HK-2 (cell line): ENCODE measurements around the gene PTPRU.

Experiments
- DNase-seq: peaks from one replicate; pipeline ENCODE4 v3.0.0-alpha.2; 2018; ENCODE audit not compliant: unreplicated experiment

PTPRU gene

DNA sequence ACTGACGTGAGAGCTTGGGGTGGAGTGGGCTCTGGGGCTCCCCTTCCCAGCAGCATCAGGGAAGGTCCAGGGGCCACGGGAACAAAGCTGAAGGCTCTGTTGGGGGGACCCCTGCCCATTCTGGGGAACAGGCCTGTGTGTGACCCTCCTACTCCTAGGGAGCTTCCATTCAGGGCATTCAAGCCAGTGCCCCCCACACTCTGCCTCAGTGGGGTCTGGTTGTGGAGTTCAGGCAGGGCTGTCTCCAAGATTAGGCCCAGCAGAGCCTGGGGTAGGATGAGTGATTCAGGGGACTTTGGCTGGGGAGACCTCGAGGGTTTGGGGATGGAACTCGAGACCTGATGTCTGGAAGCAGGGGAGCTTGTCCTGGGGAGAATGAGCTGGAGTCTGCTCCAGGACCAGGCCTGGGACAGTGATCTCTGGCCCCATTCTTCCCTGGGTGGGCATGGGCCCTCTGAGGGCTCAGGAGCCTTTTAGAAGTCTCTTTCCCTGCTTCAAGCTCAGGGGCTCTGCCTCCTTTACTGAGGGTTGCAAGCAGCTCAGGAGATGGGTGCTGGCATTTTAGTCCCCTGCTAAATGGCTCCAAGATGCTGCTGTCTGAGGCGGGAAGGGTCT, 81.7 kb downstream of the PTPRU start:
- no peak for DNase-seq

DNA sequence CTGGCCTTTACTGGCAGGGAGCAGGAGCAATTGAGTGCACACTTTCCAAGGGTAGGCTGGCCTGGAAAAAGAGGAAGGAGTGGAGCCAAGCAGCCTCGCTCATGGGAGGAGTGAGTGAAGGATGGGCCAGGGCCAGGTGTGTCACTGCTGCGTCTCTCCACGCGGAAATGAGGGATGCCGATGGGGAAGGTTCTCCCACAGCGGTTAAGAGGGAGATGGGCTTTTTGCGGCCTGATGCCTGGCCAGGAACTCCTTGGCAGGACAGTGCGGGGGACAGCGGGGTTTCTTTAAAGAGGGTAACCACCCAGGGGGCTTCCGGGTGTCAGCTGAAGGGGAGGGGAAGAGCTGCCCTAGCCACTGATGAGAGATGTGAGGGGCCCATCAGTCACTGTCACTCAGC, 82.4 kb downstream of the PTPRU start:
- no peak for DNase-seq

DNA sequence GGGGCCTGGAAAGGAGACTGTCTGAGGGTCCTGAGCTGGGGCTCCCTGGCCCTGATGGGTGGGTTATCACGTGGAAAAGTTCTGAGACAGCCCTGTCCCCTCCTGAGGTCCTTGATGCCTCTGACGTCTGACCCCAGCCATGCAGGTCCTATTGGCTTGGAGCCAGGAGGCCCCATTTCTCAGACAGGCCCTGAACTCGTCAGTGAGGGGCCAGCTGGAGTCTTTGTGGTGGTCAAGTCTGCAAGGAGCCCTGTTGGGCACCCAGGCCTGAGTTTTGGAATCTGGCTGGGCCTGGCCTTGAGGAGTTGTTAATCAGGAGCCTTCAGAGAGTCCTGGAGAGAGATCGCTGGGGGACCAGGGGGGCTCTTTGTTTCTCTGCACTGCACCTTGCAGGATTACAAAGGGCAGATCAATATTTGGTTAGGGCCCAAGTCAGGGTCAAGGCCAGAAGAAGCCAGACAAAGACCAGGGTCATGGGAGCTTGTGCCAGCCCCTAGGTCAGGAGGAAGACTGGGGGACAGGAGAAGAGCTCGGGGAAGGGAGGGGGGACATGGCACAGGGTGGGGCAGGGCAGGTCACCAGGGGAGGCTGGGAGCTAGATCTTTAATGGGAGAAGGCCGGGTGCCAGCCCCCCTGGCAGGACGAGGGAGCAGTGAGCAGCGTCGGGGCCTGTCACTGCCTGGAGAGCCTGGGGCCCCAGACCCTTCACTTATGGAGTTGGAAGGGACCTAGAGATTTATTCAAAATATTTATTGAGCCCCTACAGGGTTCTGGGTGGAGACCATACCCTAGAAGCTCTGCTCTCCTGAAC, 83.2 kb downstream of the PTPRU start:
- no peak for DNase-seq

DNA sequence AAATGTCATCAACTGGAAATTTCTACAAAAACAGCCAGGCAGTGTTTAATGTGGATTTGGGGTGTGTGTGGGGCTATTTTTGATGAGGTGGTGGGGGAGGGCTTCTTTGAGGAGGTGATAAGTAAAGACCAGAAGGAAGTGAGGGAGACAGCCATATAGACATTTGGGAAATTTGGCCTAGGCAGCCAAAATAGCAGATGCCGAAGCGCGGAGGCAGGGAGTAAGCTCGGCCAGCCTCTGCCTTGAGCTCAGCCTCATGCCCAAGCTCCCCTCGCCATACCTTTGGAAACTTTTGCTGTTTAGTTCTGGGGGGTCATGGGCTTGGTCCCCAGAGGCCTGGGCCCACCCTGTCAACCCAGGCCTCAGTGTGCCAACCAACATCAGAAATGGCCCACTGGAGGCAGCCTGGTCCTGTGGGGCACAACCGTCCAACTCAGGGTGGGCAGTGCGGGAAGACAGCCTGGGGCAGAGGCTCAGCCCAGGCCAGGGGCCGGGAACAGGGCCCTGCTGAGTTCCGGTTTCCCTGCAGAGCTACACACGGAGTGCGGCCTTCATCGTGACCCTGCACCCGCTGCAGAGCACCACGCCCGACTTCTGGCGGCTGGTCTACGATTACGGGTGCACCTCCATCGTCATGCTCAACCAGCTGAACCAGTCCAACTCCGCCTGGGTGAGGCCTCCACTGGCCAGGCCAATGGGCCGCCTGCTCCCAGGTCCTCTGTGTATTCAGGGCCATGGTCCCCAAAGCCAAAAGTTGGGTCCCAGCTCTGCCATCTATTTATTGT, 84.0 kb downstream of the PTPRU start:
- no peak for DNase-seq

DNA sequence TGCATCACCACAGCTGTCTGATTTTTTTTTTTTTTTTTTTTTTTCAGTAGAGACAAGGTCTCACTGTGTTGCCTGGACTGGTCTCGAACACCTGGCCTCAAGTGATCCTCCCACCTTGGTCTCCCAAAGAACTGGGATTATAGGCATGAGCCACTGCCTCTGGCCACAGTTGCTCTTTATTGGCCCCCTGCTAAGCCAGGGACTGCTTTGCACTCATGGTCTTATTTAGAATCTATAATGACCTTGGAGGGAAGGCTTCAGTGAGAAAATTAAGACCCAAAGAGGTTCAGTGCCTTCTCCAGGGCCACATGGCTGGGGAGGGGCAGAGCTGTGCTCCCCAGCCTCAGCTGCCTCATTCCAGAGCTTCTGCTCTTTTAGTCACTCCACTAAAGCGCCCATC, 84.9 kb downstream of the PTPRU start:
- DNase-seq = no peak

DNA sequence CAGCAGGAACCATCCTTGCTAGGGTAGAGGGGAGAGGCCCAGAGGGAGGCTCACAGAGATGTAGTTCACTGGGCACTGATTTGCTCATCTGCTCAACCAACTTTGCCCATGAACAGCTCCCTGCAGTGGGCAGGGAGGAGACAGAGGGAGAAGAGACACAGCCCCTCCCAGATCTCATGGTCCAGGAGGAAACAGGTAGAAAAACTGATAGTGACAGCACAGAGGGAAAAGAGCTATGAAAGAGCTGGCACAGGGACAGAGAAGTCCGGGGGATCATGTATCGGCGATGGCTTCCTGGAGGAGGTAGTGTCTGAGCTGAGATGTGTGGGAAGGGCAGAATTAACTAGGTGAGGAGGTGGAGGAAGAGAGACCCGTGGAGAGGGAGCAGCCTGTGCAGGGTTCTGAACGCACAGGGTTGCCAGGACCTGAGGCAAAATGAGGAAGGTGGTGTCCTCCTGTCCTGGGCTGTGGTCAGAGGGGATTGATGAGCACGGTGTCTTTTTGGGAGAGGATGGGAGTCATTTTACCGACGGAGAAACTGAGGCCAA, 85.9 kb downstream of the PTPRU start:
- DNase-seq = no peak

DNA sequence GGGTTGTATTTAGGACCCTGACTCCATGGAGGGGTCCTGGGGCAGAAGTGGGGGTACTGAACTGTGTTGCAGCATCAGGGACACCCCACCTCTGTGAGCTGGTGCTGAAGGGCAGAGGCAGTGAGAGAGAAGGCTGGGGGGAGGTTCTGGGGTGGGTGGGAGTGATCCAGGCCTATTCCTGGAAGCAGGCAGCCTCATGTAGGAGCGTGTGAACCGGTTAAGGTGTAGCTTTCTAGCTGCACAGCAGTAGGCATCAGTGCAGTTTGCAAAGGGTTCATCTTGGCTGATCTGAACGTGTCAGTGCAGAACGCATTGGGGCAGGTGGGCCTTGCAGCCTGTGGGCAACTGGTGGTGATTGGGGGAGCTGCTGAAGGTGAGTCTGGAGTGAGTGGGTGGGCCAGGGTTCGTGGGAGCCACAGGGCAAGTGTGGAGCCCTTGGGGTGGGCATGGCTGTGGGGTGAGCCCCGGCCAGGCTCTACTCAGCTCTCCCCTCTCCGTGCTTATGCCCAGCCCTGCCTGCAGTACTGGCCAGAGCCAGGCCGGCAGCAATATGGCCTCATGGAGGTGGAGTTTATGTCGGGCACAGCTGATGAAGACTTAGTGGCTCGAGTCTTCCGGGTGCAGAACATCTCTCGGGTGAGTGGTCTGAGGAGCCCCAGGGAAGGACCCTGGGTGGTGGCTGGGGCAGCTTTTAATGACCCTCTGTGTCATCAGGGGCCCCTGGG, 86.7 kb downstream of the PTPRU start:
- no peak for DNase-seq

DNA sequence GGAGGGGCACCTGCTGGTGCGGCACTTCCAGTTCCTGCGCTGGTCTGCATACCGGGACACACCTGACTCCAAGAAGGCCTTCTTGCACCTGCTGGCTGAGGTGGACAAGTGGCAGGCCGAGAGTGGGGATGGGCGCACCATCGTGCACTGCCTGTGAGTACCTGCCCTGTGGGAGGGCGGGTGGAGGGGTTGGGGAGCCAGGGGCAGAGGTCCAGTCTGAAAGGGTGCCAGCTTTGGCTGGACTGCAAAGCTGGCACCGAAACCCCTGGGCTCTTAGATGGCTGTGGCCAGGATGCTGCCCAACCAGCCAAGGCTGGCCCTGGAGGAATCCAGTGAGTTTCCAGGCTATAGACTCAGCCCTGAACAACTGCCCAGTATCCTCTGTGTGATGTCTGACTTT, 87.3 kb downstream of the PTPRU start:
- DNase-seq = no peak

DNA sequence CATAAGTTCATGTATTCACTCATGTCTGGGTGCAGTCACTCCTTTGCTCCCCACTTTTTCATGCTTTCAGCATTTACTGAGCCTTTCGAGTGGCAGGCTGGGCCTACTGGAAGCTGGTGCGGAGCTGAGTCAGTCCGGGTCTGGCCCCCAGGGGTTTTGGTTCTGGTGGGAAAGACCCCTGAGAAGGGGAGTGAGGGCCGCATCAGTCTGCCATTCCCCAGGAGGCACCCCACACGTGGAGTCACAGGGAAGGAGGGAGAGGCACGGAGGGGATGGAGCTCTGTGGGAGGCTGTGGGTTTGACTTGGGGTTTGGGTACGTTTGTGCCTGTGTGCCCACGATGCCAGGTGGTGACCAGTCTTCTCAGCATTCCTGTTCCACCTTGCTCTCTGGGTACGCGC, 87.9 kb downstream of the PTPRU start:
- no peak for DNase-seq

DNA sequence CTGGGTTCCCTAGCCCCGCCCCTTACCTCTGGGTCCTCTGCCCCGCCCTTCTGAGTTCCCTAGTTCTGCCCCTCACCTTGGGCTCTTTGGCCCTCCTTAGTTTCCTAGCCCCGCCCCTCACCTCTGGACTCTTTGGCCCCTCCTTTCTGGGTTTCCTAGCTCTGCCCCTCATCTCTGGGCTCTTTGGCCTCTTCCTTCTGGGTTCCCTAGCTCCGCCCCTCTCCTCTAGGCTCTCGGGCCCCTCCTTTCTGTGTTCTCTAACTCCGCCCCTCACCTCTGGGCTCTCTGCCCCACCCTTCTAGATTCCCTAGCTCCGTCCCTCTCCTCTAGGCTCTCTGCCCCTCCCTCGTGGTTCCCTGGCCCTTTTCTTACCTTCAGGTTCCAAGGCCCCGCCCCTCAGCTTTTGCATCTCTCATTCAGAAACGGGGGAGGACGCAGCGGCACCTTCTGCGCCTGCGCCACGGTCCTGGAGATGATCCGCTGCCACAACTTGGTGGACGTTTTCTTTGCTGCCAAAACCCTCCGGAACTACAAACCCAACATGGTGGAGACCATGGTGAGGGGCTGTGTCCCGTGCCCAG, 88.5 kb downstream of the PTPRU start:
- DNase-seq = no peak

DNA sequence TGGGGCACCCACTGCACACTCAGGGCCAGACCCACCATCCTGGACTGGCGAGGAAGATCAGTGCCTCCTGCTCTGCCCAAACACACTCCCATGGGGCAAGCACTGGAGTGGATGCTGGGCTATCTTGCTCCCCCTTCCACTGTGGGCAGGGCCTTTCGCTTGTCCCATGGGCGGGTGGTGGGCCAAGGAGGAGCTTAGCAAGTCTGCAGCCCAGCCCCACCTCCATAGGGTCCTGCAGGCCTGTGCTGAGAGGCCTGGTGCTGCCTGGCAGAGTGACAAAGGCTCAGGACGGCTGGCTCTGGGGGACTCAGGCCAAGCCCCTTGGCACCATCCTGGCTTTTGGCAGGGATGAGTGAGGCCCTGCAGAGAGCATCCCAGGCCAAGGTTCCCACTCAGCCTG, 89.4 kb downstream of the PTPRU start:
- DNase-seq = no peak

DNA sequence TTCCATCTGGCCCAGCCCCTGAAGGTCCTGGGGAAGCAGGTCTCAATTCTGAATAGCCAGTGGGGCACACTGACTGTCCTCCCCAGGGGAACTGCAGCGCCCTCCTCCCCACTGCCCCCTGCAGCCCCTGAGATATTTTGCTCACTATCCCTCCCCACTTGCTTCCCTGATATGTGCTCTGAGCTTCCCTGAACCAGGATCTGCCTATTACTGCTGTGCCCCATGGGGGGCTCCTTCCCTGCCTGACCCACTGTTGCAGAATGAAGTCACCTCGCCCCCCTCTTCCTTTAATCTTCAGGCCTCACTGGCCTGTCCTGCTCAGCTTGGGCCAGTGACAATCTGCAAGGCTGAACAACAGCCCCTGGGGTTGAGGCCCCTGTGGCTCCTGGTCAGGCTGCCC, 89.8 kb downstream of the PTPRU start:
- no peak for DNase-seq

DNA sequence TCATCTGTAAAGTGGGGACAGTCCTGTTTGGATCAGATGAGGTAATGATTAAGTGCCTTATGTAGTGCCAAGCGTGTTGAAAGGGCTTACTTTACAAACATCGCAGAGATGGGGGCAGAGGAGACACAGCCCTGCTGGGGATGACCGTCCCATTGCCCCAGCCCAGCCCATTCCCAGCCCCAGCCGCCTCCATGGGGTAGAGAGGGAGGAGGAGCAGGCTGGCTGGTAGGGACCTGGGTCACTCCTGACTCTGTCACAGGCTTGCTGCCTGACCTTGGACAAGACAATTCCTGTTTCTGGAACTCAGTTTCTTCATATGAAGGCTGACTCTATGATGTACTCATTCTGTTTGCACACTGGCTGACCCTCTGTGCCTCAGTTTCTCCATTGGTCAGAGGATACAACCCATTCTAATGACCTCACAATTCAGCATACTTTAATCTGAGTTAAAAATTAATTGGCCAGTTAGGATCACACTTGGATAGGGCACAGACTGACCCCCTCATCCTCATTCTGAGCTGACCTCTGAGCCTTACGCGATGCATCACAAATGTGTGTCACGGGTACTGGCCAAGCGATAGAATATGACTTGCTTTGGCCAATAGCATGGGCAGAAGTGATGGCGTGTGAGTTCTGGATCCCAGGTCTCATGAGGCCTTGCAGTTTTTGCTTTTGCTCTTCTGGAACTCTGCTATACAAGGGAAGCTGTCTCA, 91.1 kb downstream of the PTPRU start:
- DNase-seq = no peak

DNA sequence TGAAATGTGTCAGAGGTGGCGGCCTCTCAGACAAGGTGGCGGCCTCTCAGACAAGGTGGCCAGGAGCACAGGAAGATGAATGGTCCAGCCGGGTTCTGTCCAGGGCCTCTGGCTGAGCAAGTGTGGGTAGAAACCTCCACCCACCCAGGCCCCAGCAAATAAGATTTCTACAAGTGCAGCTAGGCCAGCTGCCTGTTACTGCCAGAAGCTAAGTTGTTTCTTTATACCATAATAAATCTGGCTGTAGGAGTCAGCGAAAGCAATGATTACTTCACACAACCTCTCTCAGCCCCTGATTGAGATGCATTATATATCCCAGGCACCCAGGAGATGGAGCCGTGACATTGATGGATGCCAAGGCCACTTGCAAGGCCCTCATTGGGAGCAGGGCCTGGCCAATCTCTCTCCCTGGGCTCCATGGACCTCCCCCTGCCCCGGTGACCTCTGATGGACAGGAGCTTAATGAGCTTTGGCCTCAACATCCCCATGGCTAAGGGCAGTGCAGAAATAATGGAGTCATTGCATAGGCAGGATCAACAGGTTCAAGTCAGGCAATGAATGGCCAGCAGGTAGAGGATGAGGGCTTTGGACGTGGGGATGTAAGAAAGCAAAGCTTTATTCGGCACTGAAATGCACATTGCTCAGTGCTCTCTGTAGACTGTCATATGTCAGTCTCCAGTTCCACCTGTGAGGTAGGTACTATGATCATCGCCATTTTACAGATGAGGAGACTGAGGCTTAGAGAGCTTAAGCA, 92.9 kb downstream of the PTPRU start:
- no peak for DNase-seq

DNA sequence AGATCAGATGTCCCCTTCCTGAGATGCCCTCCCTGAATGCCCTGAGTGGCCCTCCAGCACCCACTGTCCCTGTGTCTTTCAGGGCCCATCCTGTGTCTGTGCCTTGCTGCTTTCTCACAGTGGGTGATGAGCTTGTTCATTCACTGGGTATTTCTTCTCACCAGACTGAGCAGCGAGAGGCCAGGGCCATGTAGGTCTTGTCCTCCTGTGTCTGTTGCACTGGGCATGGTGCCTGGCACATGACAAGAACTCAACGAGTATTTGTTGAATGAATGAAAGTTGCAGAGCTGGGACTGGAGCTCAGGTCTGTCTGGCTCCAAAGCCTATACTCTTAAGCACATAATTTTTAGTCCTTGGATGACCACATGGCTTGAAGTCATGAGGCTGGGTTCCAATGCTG, 93.8 kb downstream of the PTPRU start:
- no peak for DNase-seq

DNA sequence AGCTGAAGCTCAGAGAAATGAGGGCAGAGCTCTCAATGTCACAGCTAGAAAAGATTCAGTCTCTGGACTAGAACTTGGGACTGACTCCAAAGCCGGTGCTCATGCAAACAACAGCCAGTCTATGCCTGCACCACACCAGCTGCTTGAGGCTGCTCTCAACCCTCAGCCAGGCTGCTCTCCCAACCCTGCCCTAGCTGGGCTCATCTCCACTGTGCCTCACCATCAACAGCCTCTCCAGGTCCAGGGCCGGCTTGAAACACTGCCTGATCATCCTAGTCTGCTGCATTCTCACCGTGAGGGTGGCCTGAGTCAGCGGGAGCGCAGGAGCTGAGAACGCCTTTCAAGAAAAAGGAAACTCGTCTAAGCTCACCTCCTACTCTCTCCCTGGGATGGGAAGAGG, 94.5 kb downstream of the PTPRU start:
- no peak for DNase-seq

DNA sequence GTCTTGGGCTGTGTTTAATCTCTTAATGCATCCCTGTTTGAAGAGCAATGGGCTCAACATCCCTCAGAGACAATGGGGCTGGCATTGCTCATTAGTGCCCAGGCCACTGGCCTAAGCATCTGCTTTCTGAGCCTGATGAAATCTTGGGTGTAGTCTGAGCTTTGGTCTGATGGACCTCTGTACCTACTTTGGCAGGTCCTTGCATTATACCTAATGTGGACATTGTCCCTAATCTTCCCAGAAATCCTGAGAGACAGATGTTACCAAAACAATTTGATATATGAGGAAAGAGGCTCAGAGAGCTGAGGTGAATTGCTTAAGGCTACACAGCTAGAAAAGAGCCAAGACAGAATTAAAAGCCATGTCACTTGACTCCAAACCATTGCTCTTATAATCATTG, 95.0 kb downstream of the PTPRU start:
- DNase-seq = no peak

DNA sequence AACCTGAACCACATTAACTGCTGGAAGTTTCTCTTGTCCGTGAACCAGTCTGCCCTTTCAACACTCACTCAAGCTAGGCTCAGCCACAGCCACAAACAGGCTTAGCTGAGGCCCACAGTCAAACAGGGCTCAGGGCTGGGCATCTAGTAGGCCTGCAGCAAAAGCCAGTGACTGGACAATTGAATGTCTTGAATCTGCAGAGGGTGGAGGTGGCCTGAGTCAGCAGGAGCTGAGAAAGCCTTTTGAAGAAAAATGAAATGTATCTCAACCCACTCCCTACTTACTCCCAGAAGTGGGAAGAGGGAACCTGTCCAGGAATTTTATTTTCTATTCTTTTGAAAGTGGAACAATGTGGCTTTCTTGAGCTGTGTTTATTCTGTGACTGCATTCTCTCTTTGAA, 95.4 kb downstream of the PTPRU start:
- no peak for DNase-seq

DNA sequence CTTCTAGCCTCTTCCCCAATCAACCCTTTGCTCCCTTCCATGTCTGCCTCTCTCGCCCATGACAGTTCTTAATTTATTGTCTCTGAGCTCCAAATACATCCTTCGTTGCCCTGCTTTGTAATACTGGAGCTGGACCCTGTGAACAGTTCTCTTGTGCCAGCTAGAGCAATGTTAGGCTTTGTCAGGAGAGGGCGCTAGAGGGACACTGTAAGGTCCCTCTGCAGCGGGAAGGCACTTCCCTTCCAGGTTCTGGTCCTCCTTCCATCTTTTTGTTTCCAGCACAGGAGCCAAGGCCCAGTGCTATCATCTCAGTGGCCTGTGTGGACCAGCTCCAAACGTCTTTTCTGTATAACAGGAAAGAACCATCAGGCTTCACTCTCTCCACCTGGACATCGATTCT, 95.9 kb downstream of the PTPRU start:
- no peak for DNase-seq

DNA sequence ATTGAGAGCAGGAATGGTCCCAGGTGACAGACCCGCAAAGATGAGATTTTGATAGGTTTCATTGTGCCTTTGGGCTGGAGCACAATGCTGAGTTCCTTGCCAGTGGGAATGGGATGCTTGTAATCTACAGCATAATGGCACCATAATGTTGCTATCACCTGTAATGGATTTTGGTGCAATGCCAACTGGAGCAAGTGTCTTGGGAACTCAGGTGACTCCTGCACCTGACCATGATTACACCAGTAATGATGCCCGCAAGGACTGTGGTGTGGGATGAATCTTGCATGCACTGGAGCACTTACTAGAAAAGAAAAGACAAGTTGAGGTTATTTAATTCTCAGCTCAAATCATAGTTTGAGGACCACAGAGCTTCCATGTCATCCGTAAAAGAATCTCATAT, 96.7 kb downstream of the PTPRU start:
- no peak for DNase-seq
